A673 (cell line): ENCODE results near the gene HDAC4. TPM values are rescaled to one million over a fixed set of nuclear protein-coding genes. Genes with fewer than 3 reads are reported as not detected.

Experiments
- BruUV-seq: library from RNA; stranded (reverse); fragments of 400-500 nt; replicated peaks from 2 replicates; lab custom pipeline; 2021; lab: Mats Ljungman, UMichigan
- CTCF ChIA-PET: fragments of 300-600 bp; sonication (Branson Sonifier 250); formaldehyde crosslinking; loops from one replicate; lab custom pipeline; 2022; ENCODE audit warnings: antibody characterized with exemption; lab: Charles Lee
- POLR2A ChIA-PET: fragments of 300-600 bp; sonication (Branson Sonifier 250); formaldehyde crosslinking; loops from one replicate; lab custom pipeline; 2022; ENCODE audit warnings: antibody characterized with exemption; ENCODE audit not compliant: low non-redundant PET; lab: Charles Lee
- DNase-seq: peaks from one replicate; pipeline ENCODE4 v3.0.0-alpha.2; 2015; ENCODE audit warnings: low spot score
- H3K27ac ChIP-seq: fragments of 200-600 bp; sonication (generic); 2 replicates; pipeline ENCODE4 v1.5.1; 2016; ENCODE audit warnings: mixed run types, low read depth, mild to moderate bottlenecking, mixed read lengths, antibody characterized with exemption, low read length; ENCODE audit not compliant: poor library complexity, severe bottlenecking
- H3K27me3 ChIP-seq: fragments of 200-600 bp; sonication (generic); replicated peaks from 2 replicates; pipeline ENCODE4 v1.6.1; 2017; ENCODE audit warnings: mixed run types, low read depth, mild to moderate bottlenecking, mixed read lengths, antibody characterized with exemption, low read length; ENCODE audit not compliant: insufficient read depth, poor library complexity
- H3K36me3 ChIP-seq: fragments of 200-600 bp; sonication (generic); 2 replicates; pipeline ENCODE4 v1.6.1; 2016; ENCODE audit warnings: mixed run types, mild to moderate bottlenecking, mixed read lengths, antibody characterized with exemption, low read length; ENCODE audit not compliant: insufficient read depth, poor library complexity, severe bottlenecking
- H3K4me1 ChIP-seq: fragments of 200-600 bp; sonication (generic); 2 replicates; pipeline ENCODE4 v1.6.1; 2017; ENCODE audit warnings: mixed run types, mild to moderate bottlenecking, mixed read lengths, antibody characterized with exemption, low read length; ENCODE audit not compliant: insufficient read depth, poor library complexity, severe bottlenecking
- H3K4me3 ChIP-seq: fragments of 200-600 bp; sonication (generic); 2 replicates; pipeline ENCODE4 v1.5.1; 2016; ENCODE audit warnings: low read depth, mixed run types, mild to moderate bottlenecking, mixed read lengths, low read length; ENCODE audit not compliant: poor library complexity, severe bottlenecking
- H3K9me3 ChIP-seq: fragments of 200-600 bp; sonication (generic); 2 replicates; pipeline ENCODE4 v1.6.1; 2016; ENCODE audit warnings: mixed run types, low read depth, mild to moderate bottlenecking, mixed read lengths, antibody characterized with exemption, low read length; ENCODE audit not compliant: poor library complexity, severe bottlenecking
- CTCF ChIP-seq: fragments of 300-800, 200-600 bp; sonication (generic); conservative IDR thresholded peaks from 2 replicates; pipeline ENCODE4 v1.5.1; 2017; ENCODE audit warnings: low read depth, mild to moderate bottlenecking, antibody characterized with exemption, low read length, moderate library complexity, mixed read lengths
- EZH2 ChIP-seq: fragments of 200-600 bp; sonication (generic); IDR thresholded peaks from 2 replicates; pipeline ENCODE4 v1.6.1; 2017; ENCODE audit warnings: borderline replicate concordance, low read depth, mild to moderate bottlenecking, mixed read lengths, antibody characterized with exemption, low read length; ENCODE audit not compliant: poor library complexity, severe bottlenecking
- intact Hi-C: fragments of 100-400 bp; cut with micrococcal nuclease; formaldehyde crosslinking; loops from one replicate; pipeline ENCODE4 v1.10.0; 2022; ENCODE audit not compliant: unreplicated experiment
- total RNA-seq: library from RNA; stranded (reverse); gene quantifications from 2 replicates; pipeline ENCODE4 v1.2.3, GENCODE V29; 2021

Gene HDAC4
- total RNA-seq, 1 experiment from 2014 or later = 40.0 TPM

- TF ChIP-seq EZH2 = no peak
- no peak for TF ChIP-seq CTCF
- CTCF ChIA-PET = no interaction called here
- Histone ChIP-seq H3K27ac (no peak overlapping the region), H3K36me3 (no peaks in the 10 kb centered on the region), H3K4me1 (no peaks in the 10 kb centered on the region), H3K4me3 (no peak overlapping the region), H3K9me3 (no peaks in the 10 kb centered on the region), H3K27me3 (no peaks in the 10 kb centered on the region)
- DNase-seq = no peak
- no TSS peak for BruUV-seq
- POLR2A ChIA-PET = no interaction called here
- intact Hi-C loops = no loop called here
These were observed 299.7 kb downstream of the HDAC4 start for GRCh38 chr2:239101071-239101470.

DNA sequence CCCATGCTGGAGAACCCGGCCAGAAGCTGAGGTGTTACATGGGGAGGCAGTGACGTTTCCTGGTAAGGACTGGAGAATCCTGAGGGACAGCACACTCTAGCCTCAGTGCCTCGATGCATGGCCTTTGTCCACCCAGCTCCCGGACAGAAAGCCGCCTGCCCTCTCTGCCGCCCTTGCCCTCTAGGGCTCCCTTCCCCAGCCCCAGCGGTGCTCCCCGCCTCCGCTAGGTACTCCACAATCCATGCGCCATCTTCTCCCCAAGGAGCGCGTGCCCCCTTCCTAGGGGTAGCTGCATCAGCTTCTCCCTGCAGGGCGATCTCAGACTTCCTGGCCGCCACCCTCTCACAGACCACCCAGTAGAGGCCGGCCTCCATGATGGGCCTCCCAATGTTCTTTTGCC lies 301.3 kb downstream of the HDAC4 start:
- ChIA-PET CTCF (no interaction called here), POLR2A (no interaction called here)
- intact Hi-C loops = no loop called here
- no peak overlapping the region for H3K4me3 ChIP-seq
- TF ChIP-seq EZH2 = no peak
- no peak for TF ChIP-seq CTCF
- no peak overlapping the region for H3K27ac ChIP-seq
- no peaks in the 10 kb centered on the region for H3K27me3 ChIP-seq
- H3K36me3 ChIP-seq = no peaks in the 10 kb centered on the region
- no peaks in the 10 kb centered on the region for H3K4me1 ChIP-seq
- no peaks in the 10 kb centered on the region for H3K9me3 ChIP-seq
- no peak for DNase-seq
- BruUV-seq = no TSS peak

- Histone ChIP-seq H3K4me3 (no peak overlapping the region), H3K36me3 (no peaks in the 10 kb centered on the region), H3K27me3 (no peaks in the 10 kb centered on the region), H3K4me1 (no peaks in the 10 kb centered on the region), H3K9me3 (no peaks in the 10 kb centered on the region), H3K27ac (no peak overlapping the region)
- CTCF ChIA-PET = no interaction called here
- intact Hi-C loops = no loop called here
- no peak for DNase-seq
- POLR2A ChIA-PET = no interaction called here
- no TSS peak for BruUV-seq
- TF ChIP-seq CTCF = no peak
These were observed 302.4 kb downstream of the HDAC4 start for GRCh38 chr2:239098288-239098970.
